Esophagus muscularis mucosa (tissue), 4 donors: ENCODE data around the gene CYB5A.

Source experiments
- CTCF ChIP-seq, 3 experiments: fragments of 200-600 bp in 2 of 3; fragments of 450-650 bp in 1 of 3; sonication (generic) in 2 of 3; IDR thresholded peaks; one replicate each; pipeline ENCODE4 v1.5.1; 2017 to 2019; ENCODE audit warnings: antibody characterized with exemption in 3 of 3, mild to moderate bottlenecking in 2 of 3, moderate library complexity in 1 of 3
- EP300 ChIP-seq: sonication (generic); formaldehyde crosslinking; IDR thresholded peaks from one replicate; pipeline ENCODE4 v1.6.1; 2017; ENCODE audit warnings: antibody characterized with exemption
- POLR2A ChIP-seq: fragments of 450-650 bp; IDR thresholded peaks from one replicate; pipeline ENCODE4 v1.6.1; 2017; ENCODE audit warnings: antibody characterized with exemption, moderate library complexity, mild to moderate bottlenecking, low read depth
- POLR2AphosphoS5 ChIP-seq, 2 donors: sonication (generic); formaldehyde crosslinking; IDR thresholded peaks; one replicate each; pipeline ENCODE4 v1.6.1; 2017; ENCODE audit warnings: antibody characterized with exemption in 2 of 2

GRCh38 chr18:74264303-74265020 is 27.3 kb downstream of the CYB5A start:
- TF ChIP-seq CTCF (IDR thresholded peaks at IDR 0.05) (no peak), EP300 (no peak), POLR2A (no peak), POLR2AphosphoS5 (IDR thresholded peaks at IDR 0.05) (no peak)
